GM12874 (cell line): ENCODE results near the gene ZCWPW1.
A peak's percentile ranks its signal among the peaks of the same experiment; 100 is the strongest.

Experiments used
- CTCF ChIP-seq: IDR thresholded peaks from 2 replicates; pipeline ENCODE4 v1.5.1; 2011; ENCODE audit warnings: low read depth, mild to moderate bottlenecking, control low read depth, low read length, moderate library complexity; ENCODE audit not compliant: insufficient read depth

Gene ZCWPW1

GRCh38 chr7:100370303-100370702 is 58.2 kb downstream of the ZCWPW1 start:
- no peak for TF ChIP-seq CTCF

- TF ChIP-seq CTCF, result no peak
Measured at GRCh38 chr7:100369105-100369504, 59.4 kb downstream of the ZCWPW1 start.

GRCh38 chr7:100367676-100368613 is 60.6 kb downstream of the ZCWPW1 start:
- TF ChIP-seq CTCF, result 0 out of 2 replicates have a peak, but pooled peaks have one; percentile 2

DNA sequence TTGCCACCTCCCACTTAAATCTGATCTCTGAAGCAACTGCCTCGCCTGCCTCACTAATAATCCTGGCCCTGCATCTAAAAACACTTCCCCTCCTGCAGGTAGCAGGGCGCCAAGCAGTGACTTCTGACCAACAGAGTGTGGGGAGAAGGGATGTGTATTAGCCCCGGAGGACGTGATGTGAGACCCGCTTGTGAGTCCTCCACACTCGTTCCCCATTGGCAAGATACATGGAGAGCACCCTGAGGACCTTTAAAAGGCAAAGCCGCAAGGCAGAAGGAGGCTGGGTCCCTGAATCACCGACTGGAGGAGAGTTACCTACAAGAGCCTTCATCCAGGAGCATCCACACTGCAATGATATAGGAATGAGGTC is 61.3 kb downstream of the ZCWPW1 start:
- no peak for TF ChIP-seq CTCF

GRCh38 chr7:100366411-100367250 is 61.9 kb downstream of the ZCWPW1 start:
- no peak for TF ChIP-seq CTCF

DNA sequence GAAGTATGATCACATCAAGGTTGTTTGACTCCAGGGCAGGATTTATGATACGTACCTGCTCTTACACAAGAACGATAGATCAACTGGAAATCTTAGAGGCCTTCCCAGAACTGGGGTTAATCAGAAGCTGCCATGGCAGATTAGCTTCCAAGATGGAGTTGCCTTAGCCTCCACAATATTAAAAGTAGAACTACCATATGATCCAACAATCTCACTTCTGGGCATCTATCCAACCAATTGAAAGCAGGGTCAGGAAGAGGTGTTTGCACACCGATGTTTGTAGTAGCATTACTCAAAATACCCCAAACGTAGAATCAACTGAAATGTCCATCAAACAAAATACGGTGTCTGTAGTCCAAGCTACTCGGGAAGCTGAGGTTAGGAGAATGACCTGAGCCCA is 64.0 kb downstream of the ZCWPW1 start:
- TF ChIP-seq CTCF, result no peak

DNA sequence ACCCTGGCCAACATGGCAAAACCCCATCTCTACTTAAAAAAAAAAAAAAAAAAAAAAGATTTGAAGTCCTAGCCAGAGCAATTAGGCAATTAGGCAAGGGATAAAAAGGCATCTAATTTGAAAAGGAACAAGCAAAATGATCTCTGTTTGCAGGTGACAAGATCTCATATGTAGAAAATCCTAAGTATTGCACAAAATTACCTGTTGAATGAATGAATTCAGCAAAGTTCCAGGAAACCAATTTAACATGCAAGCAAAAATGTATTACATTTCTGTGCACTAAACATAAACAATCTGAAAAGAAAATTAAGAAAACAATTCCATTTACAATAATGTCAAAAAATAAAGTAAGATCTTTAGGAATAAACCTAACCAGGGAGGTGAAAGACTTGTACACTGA is 65.4 kb downstream of the ZCWPW1 start:
- TF ChIP-seq CTCF, result no peak
